DMS153 treated with DMSO at 0.1 percent for 48 hours (cell line): ENCODE data around the gene SLC5A5.

Source experiments
- DNase-seq: peaks from one replicate; lab custom pipeline; 2025; ENCODE audit not compliant: unreplicated experiment; lab: John Stamatoyannopoulos, UW

SLC5A5 gene

GRCh38 chr19:17847538-17848366 is 24.0 kb upstream of the SLC5A5 start, which contains the start of gene JAK3:
TSS of gene JAK3 (minus strand) at chr19:17847982. CDS start at chr19:17844417, 3,565 bp downstream.
- peak; percentile 31 for DNase-seq

- no peak for DNase-seq
Observed at GRCh38 chr19:17848595-17849292, 23.0 kb upstream of the SLC5A5 start.

- no peak for DNase-seq
Observed at GRCh38 chr19:17854061-17854460, 17.7 kb upstream of the SLC5A5 start.

- DNase-seq, result peak; percentile 66
Observed at GRCh38 chr19:17855280-17856152, 16.2 kb upstream of the SLC5A5 start.

GRCh38 chr19:17859533-17860330 is 12.0 kb upstream of the SLC5A5 start, which contains the start of gene RPL18A:
TSS of gene RPL18A (plus strand) at chr19:17859910. CDS start at chr19:17859957, 47 bp downstream.
- peak; percentile 97 for DNase-seq

GRCh38 chr19:17860331-17860992 is 11.3 kb upstream of the SLC5A5 start:
- no peak for DNase-seq

GRCh38 chr19:17860993-17861360 is 10.8 kb upstream of the SLC5A5 start:
- no peak for DNase-seq

- no peak for DNase-seq
Observed at GRCh38 chr19:17861542-17862402, 10.0 kb upstream of the SLC5A5 start.

GRCh38 chr19:17862711-17863519 is 8.8 kb upstream of the SLC5A5 start:
- DNase-seq, result no peak

GRCh38 chr19:17863520-17864182 is 8.1 kb upstream of the SLC5A5 start:
- DNase-seq, result no peak

GRCh38 chr19:17865364-17866311 is 6.1 kb upstream of the SLC5A5 start:
- no peak for DNase-seq

- DNase-seq, result no peak
Observed at GRCh38 chr19:17866312-17866963, 5.3 kb upstream of the SLC5A5 start.

GRCh38 chr19:17866964-17867486 is 4.7 kb upstream of the SLC5A5 start:
- no peak for DNase-seq

- DNase-seq, result no peak
Observed at GRCh38 chr19:17868669-17869068, 3.1 kb upstream of the SLC5A5 start.

GRCh38 chr19:17869114-17869608 is 2.6 kb upstream of the SLC5A5 start:
- no peak for DNase-seq
